PC-3 (cell line): ENCODE measurements around the gene GALNTL6. TPM values are rescaled to one million over a fixed set of nuclear protein-coding genes. Genes with fewer than 3 reads are reported as not detected.

Experiments used
- ATAC-seq: fragments of 200-7000 bp; cut with Tn5 transposase; 2 replicates; pipeline ENCODE4 v1.9.1; 2020; ENCODE audit warnings: mild to moderate bottlenecking, moderate library complexity
- BruUV-seq: library from RNA; stranded (reverse); fragments of 400-500 nt; replicated peaks from 2 replicates; lab custom pipeline; 2021; lab: Mats Ljungman, UMichigan
- CTCF ChIA-PET: fragments of 300-600 bp; sonication (Branson Sonifier 250); formaldehyde crosslinking; loops from one replicate; lab custom pipeline; 2022; ENCODE audit warnings: antibody characterized with exemption; lab: Charles Lee
- POLR2A ChIA-PET: fragments of 300-600 bp; sonication (Branson Sonifier 250); formaldehyde crosslinking; loops from one replicate; lab custom pipeline; 2022; ENCODE audit warnings: antibody characterized with exemption; ENCODE audit not compliant: unreplicated experiment; lab: Charles Lee
- DNase-seq: peaks from one replicate; pipeline ENCODE4 v3.0.0-alpha.2; 2015
- H2AFZ ChIP-seq: fragments of 300-600 bp; sonication (generic); 2 replicates; pipeline ENCODE4 v1.6.0; 2016; ENCODE audit warnings: antibody characterized with exemption, low read length
- H3F3A ChIP-seq: fragments of 300-600 bp; sonication (generic); one replicate; pipeline ENCODE4 v1.6.0; 2017; ENCODE audit warnings: antibody characterized with exemption, low read length, control low read depth, mild to moderate bottlenecking; ENCODE audit not compliant: unreplicated experiment
- H3K27ac ChIP-seq: fragments of 300-600 bp; sonication (generic); 2 replicates; pipeline ENCODE4 v1.5.1; 2016; ENCODE audit warnings: mild to moderate bottlenecking, low read length
- H3K27me3 ChIP-seq: fragments of 300-600 bp; sonication (generic); 2 replicates; pipeline ENCODE4 v1.6.1; 2016; ENCODE audit warnings: low read length, mixed read lengths
- H3K36me3 ChIP-seq: fragments of 300-600 bp; sonication (generic); 2 replicates; pipeline ENCODE4 v1.6.1; 2016; ENCODE audit warnings: low read depth, mixed run types, low read length, mixed read lengths
- H3K4me1 ChIP-seq: fragments of 300-600 bp; sonication (generic); 2 replicates; pipeline ENCODE4 v1.5.1; 2016; ENCODE audit warnings: low read length; ENCODE audit not compliant: insufficient read depth
- H3K4me2 ChIP-seq: fragments of 300-600 bp; sonication (generic); 2 replicates; pipeline ENCODE4 v1.6.0; 2016; ENCODE audit warnings: low read length
- H3K4me3 ChIP-seq: fragments of 300-600 bp; sonication (generic); 2 replicates; pipeline ENCODE4 v1.5.1; 2016; ENCODE audit warnings: mild to moderate bottlenecking, low read length, mixed read lengths
- H3K79me2 ChIP-seq: fragments of 300-600 bp; sonication (generic); 2 replicates; pipeline ENCODE4 v1.6.1; 2017; ENCODE audit warnings: low read length, mixed read lengths
- H3K9ac ChIP-seq: fragments of 300-600 bp; sonication (generic); 2 replicates; pipeline ENCODE4 v1.6.0; 2016; ENCODE audit warnings: mild to moderate bottlenecking, low read length
- H3K9me2 ChIP-seq: fragments of 300-600 bp; sonication (generic); replicated peaks from 2 replicates; pipeline ENCODE4 v1.6.1; 2016; ENCODE audit warnings: mixed run types, low read length, mixed read lengths
- H3K9me3 ChIP-seq: fragments of 300-600 bp; sonication (generic); 2 replicates; pipeline ENCODE4 v1.6.1; 2016; ENCODE audit warnings: low read length, mixed read lengths
- H4K20me1 ChIP-seq: fragments of 300-600 bp; sonication (generic); 2 replicates; pipeline ENCODE4 v1.6.1; 2016; ENCODE audit warnings: low read length, mixed read lengths
- EZH2 ChIP-seq: fragments of 300-600 bp; sonication (generic); IDR thresholded peaks from one replicate; pipeline ENCODE4 v1.6.1; 2017; ENCODE audit warnings: antibody characterized with exemption, mild to moderate bottlenecking, low read length; ENCODE audit not compliant: unreplicated experiment
- EZH2phosphoT487 ChIP-seq: fragments of 300-600 bp; sonication (generic); IDR thresholded peaks from 2 replicates; pipeline ENCODE4 v1.6.1; 2018; ENCODE audit warnings: mild to moderate bottlenecking, antibody characterized with exemption, low read length, borderline replicate concordance
- intact Hi-C: fragments of 100-400 bp; cut with micrococcal nuclease; formaldehyde crosslinking; loops from 2 replicates; pipeline ENCODE4 v1.9.0; 2023
- total RNA-seq: library from RNA; depleted of rRNA; stranded (reverse); fragments of >200 nt; gene quantifications from 2 replicates; pipeline ENCODE4 v1.2.3, GENCODE V29; 2014
- TF ChIP-seq, protein P1 (sequence below): fragments of 300-600 bp; sonication (generic); conservative IDR thresholded peaks from 2 replicates; pipeline ENCODE4 v1.5.1; 2017; ENCODE audit warnings: antibody characterized with exemption, low read depth, mild to moderate bottlenecking, low read length

GALNTL6 gene
- total RNA-seq, 1 experiment from 2014 or later, result not detected

DNA sequence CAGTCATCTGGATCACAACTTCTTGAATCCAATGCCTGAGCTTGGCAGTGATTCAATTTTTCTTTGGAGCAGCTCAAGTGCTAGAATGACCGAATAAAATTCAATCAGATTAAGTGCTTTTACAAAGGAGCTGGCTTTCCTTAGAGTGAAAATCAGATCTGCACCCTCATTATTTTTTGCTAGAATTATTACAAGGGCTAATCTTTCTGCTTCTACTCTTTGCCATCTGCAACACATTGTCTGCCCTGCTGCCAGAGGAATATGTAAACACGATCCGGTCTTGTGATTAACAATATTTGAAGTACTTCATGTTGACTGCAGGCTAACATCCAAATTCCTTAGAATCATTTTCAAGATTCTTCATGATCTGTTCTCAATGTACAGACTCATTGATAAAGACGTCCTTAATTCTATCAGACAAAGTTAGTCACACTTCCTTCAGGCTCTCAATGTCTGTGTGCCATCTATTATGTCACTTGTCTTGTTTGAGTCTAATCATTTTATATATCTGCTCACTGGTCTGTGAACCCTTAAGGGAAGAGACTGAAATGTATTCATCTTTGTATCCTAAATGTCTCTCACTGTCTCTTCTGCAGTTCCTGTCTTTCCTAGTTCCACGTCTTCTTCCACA lies 531.2 kb downstream of the GALNTL6 start:
- ChIA-PET CTCF (no interaction called here), POLR2A (no interaction called here)
- Histone ChIP-seq H2AFZ (no peak overlapping the region), H3K9me3 (no peaks in the 10 kb centered on the region), H3K4me1 (no peaks in the 10 kb centered on the region), H3K27ac (no peak overlapping the region), H3K9me2 (no peaks in the 10 kb centered on the region), H3K36me3 (no peaks in the 10 kb centered on the region), H3K4me2 (no peak overlapping the region), H3K4me3 (no peak overlapping the region), H3K9ac (no peak overlapping the region), H3F3A (no peaks in the 10 kb centered on the region), H3K79me2 (no peaks in the 10 kb centered on the region), H3K27me3 (no peaks in the 10 kb centered on the region), H4K20me1 (no peaks in the 10 kb centered on the region)
- DNase-seq, result no peak
- TF ChIP-seq EZH2phosphoT487 (no peak), EZH2 (no peak)
- TF ChIP-seq, protein P1, sequence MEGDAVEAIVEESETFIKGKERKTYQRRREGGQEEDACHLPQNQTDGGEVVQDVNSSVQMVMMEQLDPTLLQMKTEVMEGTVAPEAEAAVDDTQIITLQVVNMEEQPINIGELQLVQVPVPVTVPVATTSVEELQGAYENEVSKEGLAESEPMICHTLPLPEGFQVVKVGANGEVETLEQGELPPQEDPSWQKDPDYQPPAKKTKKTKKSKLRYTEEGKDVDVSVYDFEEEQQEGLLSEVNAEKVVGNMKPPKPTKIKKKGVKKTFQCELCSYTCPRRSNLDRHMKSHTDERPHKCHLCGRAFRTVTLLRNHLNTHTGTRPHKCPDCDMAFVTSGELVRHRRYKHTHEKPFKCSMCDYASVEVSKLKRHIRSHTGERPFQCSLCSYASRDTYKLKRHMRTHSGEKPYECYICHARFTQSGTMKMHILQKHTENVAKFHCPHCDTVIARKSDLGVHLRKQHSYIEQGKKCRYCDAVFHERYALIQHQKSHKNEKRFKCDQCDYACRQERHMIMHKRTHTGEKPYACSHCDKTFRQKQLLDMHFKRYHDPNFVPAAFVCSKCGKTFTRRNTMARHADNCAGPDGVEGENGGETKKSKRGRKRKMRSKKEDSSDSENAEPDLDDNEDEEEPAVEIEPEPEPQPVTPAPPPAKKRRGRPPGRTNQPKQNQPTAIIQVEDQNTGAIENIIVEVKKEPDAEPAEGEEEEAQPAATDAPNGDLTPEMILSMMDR, result no peak
- no TSS peak for BruUV-seq
- intact Hi-C loops, result no loop called here
- no peak for ATAC-seq

- no peaks in the 10 kb centered on the region for H4K20me1 ChIP-seq
- ATAC-seq (no peak), DNase-seq (no peak)
- no peaks in the 10 kb centered on the region for H3K79me2 ChIP-seq
- no peak overlapping the region for H3K4me3 ChIP-seq
- H3K9ac ChIP-seq, result no peak overlapping the region
- TF ChIP-seq EZH2, result no peak
- TF ChIP-seq, protein P1, result no peak
- no TSS peak for BruUV-seq
- intact Hi-C loops, result no loop called here
- H3K4me2 ChIP-seq, result no peak overlapping the region
- POLR2A ChIA-PET, result interaction anchor here (0.6 kb wide), 1 partner anchor 213 kb away, joined by 3 read pairs; no protein-coding TSS in a partner anchor
- H3K9me2 ChIP-seq, result no peaks in the 10 kb centered on the region
- no peak overlapping the region for H3K27ac ChIP-seq
- H3K27me3 ChIP-seq, result no peaks in the 10 kb centered on the region
- no peaks in the 10 kb centered on the region for H3K36me3 ChIP-seq
- H3K4me1 ChIP-seq, result no peaks in the 10 kb centered on the region
- no peak overlapping the region for H2AFZ ChIP-seq
- no peaks in the 10 kb centered on the region for H3F3A ChIP-seq
- no peaks in the 10 kb centered on the region for H3K9me3 ChIP-seq
- CTCF ChIA-PET, result no interaction called here
Measured at GRCh38 chr4:172348426-172348825, 535.2 kb downstream of the GALNTL6 start.

GRCh38 chr4:172352356-172352755 lies 539.2 kb downstream of the GALNTL6 start:
- ChIA-PET POLR2A (no interaction called here), CTCF (no interaction called here)
- intact Hi-C loops, result no loop called here
- Histone ChIP-seq H3K9me3 (no peaks in the 10 kb centered on the region), H3K9ac (no peak overlapping the region), H3F3A (no peaks in the 10 kb centered on the region), H3K27me3 (no peaks in the 10 kb centered on the region), H3K4me2 (no peak overlapping the region), H3K4me1 (no peaks in the 10 kb centered on the region), H3K9me2 (no peaks in the 10 kb centered on the region), H3K36me3 (no peaks in the 10 kb centered on the region), H4K20me1 (no peaks in the 10 kb centered on the region), H3K4me3 (no peak overlapping the region), H3K79me2 (no peaks in the 10 kb centered on the region), H3K27ac (no peak overlapping the region), H2AFZ (no peak overlapping the region)
- TF ChIP-seq EZH2phosphoT487, result no peak
- TF ChIP-seq EZH2, result no peak
- TF ChIP-seq, protein P1, result no peak
- no peak for ATAC-seq
- no peak for DNase-seq
- no TSS peak for BruUV-seq
